ENCODE results near the gene ARMC3. TPM values are rescaled to one million over a fixed set of nuclear protein-coding genes. Genes with fewer than 3 reads are reported as not detected.
A peak's percentile ranks its signal among the peaks of the same experiment; 100 is the strongest.

The ARMC3 gene
- total RNA-seq, 1 donor from 2014 or later: under 0.01 TPM

- no peaks in the 10 kb centered on the region for H3K36me3 ChIP-seq (ENCODE audit: control insufficient read depth, insufficient read depth, low read length)
- H3K4me3 ChIP-seq (ENCODE audit: low read depth, low read length): no peak overlapping the region
- FAIRE-seq (no peak), DNase-seq (ENCODE audit: low read depth) (no peak)
- no peak for TF ChIP-seq CTCF (IDR thresholded peaks at IDR 0.05; ENCODE audit: insufficient read depth, low read length, severe bottlenecking)
- H3K27me3 ChIP-seq (ENCODE audit: control insufficient read depth, insufficient read depth, low read length): no peaks in the 10 kb centered on the region
These were observed 147.8 kb downstream of the ARMC3 start for GRCh38 chr10:23075672-23076071.

GRCh38 chr10:23078114-23078513, 150.3 kb downstream of the ARMC3 start:
- Histone ChIP-seq H3K36me3 (ENCODE audit: control insufficient read depth, insufficient read depth, low read length) (no peaks in the 10 kb centered on the region), H3K4me3 (ENCODE audit: low read depth, low read length) (no peak overlapping the region), H3K27me3 (ENCODE audit: control insufficient read depth, insufficient read depth, low read length) (peaks cover 3% of the 10 kb centered on the region)
- DNase-seq (ENCODE audit: low read depth) (no peak), FAIRE-seq (no peak)
- no peak for TF ChIP-seq CTCF (IDR thresholded peaks at IDR 0.05; ENCODE audit: insufficient read depth, low read length, severe bottlenecking)

GRCh38 chr10:23079700-23080099, 151.8 kb downstream of the ARMC3 start:
- TF ChIP-seq CTCF (IDR thresholded peaks at IDR 0.05; ENCODE audit: insufficient read depth, low read length, severe bottlenecking): no peak
- H3K36me3 ChIP-seq (ENCODE audit: control insufficient read depth, insufficient read depth, low read length): no peaks in the 10 kb centered on the region
- H3K27me3 ChIP-seq (ENCODE audit: control insufficient read depth, insufficient read depth, low read length): peaks cover 3% of the 10 kb centered on the region
- FAIRE-seq (no peak), DNase-seq (ENCODE audit: low read depth) (no peak)
- no peak overlapping the region for H3K4me3 ChIP-seq (ENCODE audit: low read depth, low read length)

GRCh38 chr10:23080262-23080661, 152.4 kb downstream of the ARMC3 start:
- peaks cover 3% of the 10 kb centered on the region for H3K27me3 ChIP-seq (ENCODE audit: control insufficient read depth, insufficient read depth, low read length)
- no peak for FAIRE-seq

GRCh38 chr10:23081221-23081750, 153.4 kb downstream of the ARMC3 start:
- peaks cover 3% of the 10 kb centered on the region for H3K27me3 ChIP-seq (ENCODE audit: control insufficient read depth, insufficient read depth, low read length)
- H3K36me3 ChIP-seq (ENCODE audit: control insufficient read depth, insufficient read depth, low read length): no peaks in the 10 kb centered on the region
- H3K4me3 ChIP-seq (ENCODE audit: low read depth, low read length): no peak overlapping the region
- FAIRE-seq: no peak
- no peak for TF ChIP-seq CTCF (IDR thresholded peaks at IDR 0.05; ENCODE audit: insufficient read depth, low read length, severe bottlenecking)
- no peak for DNase-seq (ENCODE audit: low read depth)

More at GRCh38 chr10:23080262-23080661, 152.4 kb downstream of the ARMC3 start:
- DNase-seq (ENCODE audit: low read depth): no peak
- no peak for TF ChIP-seq CTCF (IDR thresholded peaks at IDR 0.05; ENCODE audit: insufficient read depth, low read length, severe bottlenecking)
- H3K4me3 ChIP-seq (ENCODE audit: low read depth, low read length): no peak overlapping the region
- H3K36me3 ChIP-seq (ENCODE audit: control insufficient read depth, insufficient read depth, low read length): no peaks in the 10 kb centered on the region

GRCh38 chr10:23081891-23082290, 154.0 kb downstream of the ARMC3 start:
- Histone ChIP-seq H3K4me3 (ENCODE audit: low read depth, low read length) (no peak overlapping the region), H3K27me3 (ENCODE audit: control insufficient read depth, insufficient read depth, low read length) (peaks cover 3% of the 10 kb centered on the region), H3K36me3 (ENCODE audit: control insufficient read depth, insufficient read depth, low read length) (no peaks in the 10 kb centered on the region)
- no peak for FAIRE-seq
- TF ChIP-seq CTCF (IDR thresholded peaks at IDR 0.05; ENCODE audit: insufficient read depth, low read length, severe bottlenecking): peak; percentile 12
- no peak for DNase-seq (ENCODE audit: low read depth)

All from bronchial epithelial cell (primary cell).